CD14-positive monocyte (primary cell): ENCODE measurements around the gene CCDC3. TPM values are rescaled to one million over a fixed set of nuclear protein-coding genes. Genes with fewer than 3 reads are reported as not detected.

Source experiments
- DNase-seq, 3 donors: peaks; one replicate each; pipeline ENCODE4 v3.0.0-alpha.2; 2011 to 2022
- H2AFZ ChIP-seq: 2 replicates; pipeline ENCODE4 v1.6.0; 2012; ENCODE audit warnings: mild to moderate bottlenecking, low read depth, low read length, inconsistent platforms; ENCODE audit not compliant: insufficient read depth, poor library complexity, severe bottlenecking
- H3K27ac ChIP-seq, 2 donors: 1 replicate in 1 of 2; 2 replicates in 1 of 2; pipeline ENCODE4 v1.5.1; 2012 to 2013; ENCODE audit warnings: low read length in 2 of 2, control low read depth in 1 of 2, inconsistent platforms in 1 of 2, low read depth in 1 of 2, mild to moderate bottlenecking in 1 of 2
- H3K27me3 ChIP-seq, 2 donors: one replicate each; pipeline versions ENCODE4 v1.6.0 to v1.6.1; 2011 to 2013; ENCODE audit warnings: low read length in 2 of 2; ENCODE audit not compliant: control insufficient read depth in 2 of 2, insufficient read depth in 2 of 2
- H3K36me3 ChIP-seq, 2 donors: replicated peaks in 1 of 2; 1 replicate in 1 of 2; 2 replicates in 1 of 2; pipeline versions ENCODE4 v1.5.1 to v1.6.1; 2012 to 2013; ENCODE audit warnings: low read length in 2 of 2, control low read depth in 1 of 2, inconsistent platforms in 1 of 2, mild to moderate bottlenecking in 1 of 2; ENCODE audit not compliant: insufficient read depth in 2 of 2, control insufficient read depth in 1 of 2
- H3K4me1 ChIP-seq, 2 donors: 1 replicate in 1 of 2; 2 replicates in 1 of 2; pipeline versions ENCODE4 v1.5.1 to v1.6.1; 2012 to 2013; ENCODE audit warnings: low read length in 2 of 2, control low read depth in 1 of 2, inconsistent platforms in 1 of 2, mild to moderate bottlenecking in 1 of 2, moderate library complexity in 1 of 2; ENCODE audit not compliant: insufficient read depth in 2 of 2, control insufficient read depth in 1 of 2
- H3K4me2 ChIP-seq: replicated peaks from 2 replicates; pipeline ENCODE3; 2012; ENCODE audit warnings: low read length, moderate library complexity, mild to moderate bottlenecking; ENCODE audit not compliant: poor library complexity, severe bottlenecking; ENCODE audit errors: extremely low read depth
- H3K4me3 ChIP-seq, 3 experiments: fragments of 200-600 bp in 1 of 3; sonication (generic) in 1 of 3; replicated peaks in 1 of 3; 1 replicate in 2 of 3; 2 replicates in 1 of 3; pipeline ENCODE4 v1.5.1; 2011 to 2013; ENCODE audit warnings: low read length in 3 of 3, mild to moderate bottlenecking in 3 of 3, control low read depth in 2 of 3, low read depth in 2 of 3, inconsistent platforms in 1 of 3, moderate library complexity in 1 of 3
- H3K79me2 ChIP-seq: 2 replicates; pipeline ENCODE4 v1.6.0; 2012; ENCODE audit warnings: mild to moderate bottlenecking, control low read depth, inconsistent platforms, low read length, moderate library complexity; ENCODE audit not compliant: insufficient read depth
- H3K9ac ChIP-seq: 2 replicates; pipeline ENCODE4 v1.6.0; 2017; ENCODE audit warnings: low read length, mild to moderate bottlenecking; ENCODE audit not compliant: insufficient read depth, poor library complexity, severe bottlenecking
- H3K9me3 ChIP-seq, 2 donors: replicated peaks in 1 of 2; 1 replicate in 1 of 2; 2 replicates in 1 of 2; pipeline versions ENCODE4 v1.5.1 to v1.6.1; 2012 to 2013; ENCODE audit warnings: low read length in 2 of 2, control low read depth in 1 of 2; ENCODE audit not compliant: control insufficient read depth in 1 of 2, insufficient read depth in 1 of 2
- H4K20me1 ChIP-seq: 2 replicates; pipeline ENCODE4 v1.6.0; 2012; ENCODE audit warnings: mild to moderate bottlenecking, low read length, control low read depth, moderate library complexity; ENCODE audit not compliant: insufficient read depth
- H3K27ac Mint-ChIP-seq, 7 donors: one replicate each; pipeline ENCODE4 v1.8.0; 2020; ENCODE audit warnings: mild to moderate bottlenecking in 7 of 7, mixed read lengths in 7 of 7, moderate library complexity in 6 of 7, inconsistent platforms in 2 of 7
- H3K27me3 Mint-ChIP-seq, 3 donors: one replicate each; pipeline ENCODE4 v1.8.0; 2021 to 2022; ENCODE audit warnings: low read depth in 3 of 3, mild to moderate bottlenecking in 3 of 3, mixed read lengths in 3 of 3, moderate library complexity in 3 of 3, inconsistent platforms in 1 of 3
- H3K36me3 Mint-ChIP-seq, 2 donors: one replicate each; pipeline ENCODE4 v1.8.0; 2020; ENCODE audit warnings: mixed read lengths in 2 of 2, inconsistent platforms in 1 of 2, mild to moderate bottlenecking in 1 of 2
- H3K4me1 Mint-ChIP-seq: one replicate; pipeline ENCODE4 v1.8.0; 2020; ENCODE audit warnings: mild to moderate bottlenecking, mixed read lengths
- H3K4me3 Mint-ChIP-seq, 2 donors: one replicate each; pipeline ENCODE4 v1.8.0; 2020; ENCODE audit warnings: mild to moderate bottlenecking in 2 of 2, mixed read lengths in 2 of 2, moderate library complexity in 1 of 2
- H3K9me3 Mint-ChIP-seq, 7 donors: one replicate each; pipeline ENCODE4 v1.8.0; 2020 to 2022; ENCODE audit warnings: mixed read lengths in 7 of 7, mild to moderate bottlenecking in 6 of 7, moderate library complexity in 6 of 7, inconsistent platforms in 2 of 7
- CTCF ChIP-seq: fragments of 200-600 bp; IDR thresholded peaks from one replicate; pipeline ENCODE4 v1.8.0; 2022; ENCODE audit warnings: antibody characterized with exemption, mild to moderate bottlenecking
- WGBS: methylation state at CpG from one replicate; pipeline ENCODE4 v1.1.5; 2013; ENCODE audit warnings: missing lambda C conversion rate; ENCODE audit not compliant: insufficient coverage; 5-methylcytosine and 5-hydroxymethylcytosine counted together
- intact Hi-C, 2 donors: fragments of 100-400 bp; cut with micrococcal nuclease; formaldehyde crosslinking; loops; one replicate each; pipeline versions ENCODE4 v1.15.0 to v1.15.1; 2023
- polyA plus RNA-seq, 3 donors: library from polyadenylated mRNA; depleted of rRNA in 1 of 3; unstranded in 2 of 3; stranded (reverse) in 1 of 3; fragments of 300-500 nt in 2 of 3; fragments of >200 nt in 1 of 3; fragmentation: Illumina TruSeq in 2 of 3; gene quantifications; 1 replicate in 2 of 3; 2 replicates in 1 of 3; pipeline ENCODE4 v1.2.3, GENCODE V29; 2012 to 2021

The CCDC3 gene
- polyA plus RNA-seq, 3 donors = not detected

- TF ChIP-seq CTCF = no peak
- Histone ChIP-seq H3K4me2 (no peak overlapping the region), H3K27ac (no peak overlapping the region), H3K4me1 (no peaks in the 10 kb centered on the region), H3K36me3 (no peaks in the 10 kb centered on the region), H3K79me2 (no peaks in the 10 kb centered on the region), H4K20me1 (no peaks in the 10 kb centered on the region), H3K9me3 (no peaks in the 10 kb centered on the region), H3K9ac (no peak overlapping the region), H2AFZ (no peak overlapping the region), H3K4me3 (no peak overlapping the region), H3K27me3 (no peaks in the 10 kb centered on the region)
- Mint-ChIP-seq H3K27ac (no peak overlapping the region), H3K36me3 (no peaks in the 10 kb centered on the region), H3K9me3 (peaks cover 0 to 3% (median 2%) of the 10 kb centered on the region in 7 donors), H3K4me1 (peaks cover 2% of the 10 kb centered on the region), H3K4me3 (no peak overlapping the region), H3K27me3 (peaks cover 0 to 2% (median 2%) of the 10 kb centered on the region in 3 donors)
- intact Hi-C loops = no loop called here
- 100% methylated on average over 6 of the region's 8 CpGs for WGBS
- DNase-seq = no peak
Measured at GRCh38 chr10:12973149-12973718, 28.3 kb downstream of the CCDC3 start.

GRCh38 chr10:12972146-12972545 lies 29.4 kb downstream of the CCDC3 start:
- Histone ChIP-seq H3K4me3 (no peak overlapping the region), H3K36me3 (no peaks in the 10 kb centered on the region), H3K9ac (no peak overlapping the region), H4K20me1 (no peaks in the 10 kb centered on the region), H3K27me3 (no peaks in the 10 kb centered on the region), H3K79me2 (no peaks in the 10 kb centered on the region), H3K27ac (no peak overlapping the region), H3K9me3 (peaks cover 0 to 5% of the 10 kb centered on the region in 2 donors), H3K4me2 (no peak overlapping the region), H3K4me1 (no peaks in the 10 kb centered on the region), H2AFZ (no peak overlapping the region)
- Mint-ChIP-seq H3K4me1 (peaks cover 2% of the 10 kb centered on the region), H3K9me3 (peaks cover 5 to 11% (median 9%) of the 10 kb centered on the region in 7 donors), H3K27me3 (peaks cover 0 to 2% (median 2%) of the 10 kb centered on the region in 3 donors), H3K27ac (peak overlapping the region in 1 of 7 donors; percentile 62), H3K36me3 (no peaks in the 10 kb centered on the region), H3K4me3 (no peak overlapping the region)
- intact Hi-C loops = no loop called here
- TF ChIP-seq CTCF = no peak
- DNase-seq = no peak
- 46% methylated on average over 2 of the region's 2 CpGs for WGBS
